Measurements from ENCODE around the gene DMAC2L. TPM values are rescaled to one million over a fixed set of nuclear protein-coding genes. Genes with fewer than 3 reads are reported as not detected.

Gene DMAC2L
- total RNA-seq, 1 donor from 2014 or later = 10.9 TPM

DNA sequence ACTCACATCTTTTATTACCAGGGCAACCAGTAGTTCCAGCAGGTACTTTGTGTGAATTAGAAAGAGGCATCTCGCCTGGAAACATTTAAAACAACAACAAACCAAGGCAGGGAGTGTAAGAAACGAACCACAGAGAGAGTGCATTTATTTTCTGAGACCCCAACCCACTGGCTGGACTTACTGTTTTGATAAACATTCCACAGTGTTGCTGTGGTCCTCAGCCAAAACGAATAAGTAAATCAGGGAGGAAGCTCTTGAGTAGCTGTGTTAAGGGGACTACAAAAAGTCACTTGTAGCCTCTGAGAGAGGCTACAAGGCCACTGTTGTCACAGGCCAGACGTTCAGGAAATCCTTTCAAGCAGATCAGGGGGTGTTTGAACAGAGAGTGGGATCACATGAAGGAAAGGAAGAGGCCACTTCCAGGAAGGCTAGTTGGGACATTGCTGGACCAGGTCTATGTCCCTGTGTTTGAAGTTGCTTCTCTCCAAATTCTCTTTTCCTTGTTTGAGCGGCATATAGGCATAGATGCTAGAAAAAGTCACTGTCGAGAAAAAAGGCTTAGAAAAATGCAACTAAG is 33.8 kb downstream of the DMAC2L start:
- Histone ChIP-seq H3K4me2 (ENCODE audit: low read length) (no peak overlapping the region), H3K27ac (ENCODE audit: low read depth, low read length) (no peak overlapping the region), H3K4me1 (ENCODE audit: insufficient read depth, low read length) (peaks cover 45% of the 10 kb centered on the region), H3K9me3 (ENCODE audit: insufficient read depth, low read depth, low read length) (no peaks in the 10 kb centered on the region), H3K9ac (ENCODE audit: low read length) (no peak overlapping the region), H2AFZ (ENCODE audit: low read depth, low read length) (no peak overlapping the region), H3K36me3 (ENCODE audit: insufficient read depth, low read length) (no peaks in the 10 kb centered on the region), H3K27me3 (ENCODE audit: insufficient read depth, low read length) (no peaks in the 10 kb centered on the region), H3K79me2 (ENCODE audit: insufficient read depth, low read length) (no peaks in the 10 kb centered on the region), H4K20me1 (ENCODE audit: insufficient read depth, low read length) (no peaks in the 10 kb centered on the region), H3K4me3 (ENCODE audit: insufficient read depth, low read depth, low read length) (no peak overlapping the region)
- Mint-ChIP-seq H3K4me1 (ENCODE audit: low read depth, unreplicated experiment) (peaks cover 56% of the 10 kb centered on the region), H3K36me3 (ENCODE audit: low read depth, unreplicated experiment) (peaks cover 3% of the 10 kb centered on the region), H3K9me3 (ENCODE audit: unreplicated experiment) (no peaks in the 10 kb centered on the region), H3K27ac (ENCODE audit: unreplicated experiment) (peak overlapping the region; percentile 67), H3K27me3 (ENCODE audit: low read depth, unreplicated experiment) (no peaks in the 10 kb centered on the region), H3K4me3 (ENCODE audit: unreplicated experiment) (no peak overlapping the region)
- no peak for FAIRE-seq
- DNase-seq (ENCODE audit: low read depth) = no peak
- TF ChIP-seq EZH2 (IDR thresholded peaks at IDR 0.05; ENCODE audit: insufficient read depth, low read length) = no peak
- TF ChIP-seq, protein P1, sequence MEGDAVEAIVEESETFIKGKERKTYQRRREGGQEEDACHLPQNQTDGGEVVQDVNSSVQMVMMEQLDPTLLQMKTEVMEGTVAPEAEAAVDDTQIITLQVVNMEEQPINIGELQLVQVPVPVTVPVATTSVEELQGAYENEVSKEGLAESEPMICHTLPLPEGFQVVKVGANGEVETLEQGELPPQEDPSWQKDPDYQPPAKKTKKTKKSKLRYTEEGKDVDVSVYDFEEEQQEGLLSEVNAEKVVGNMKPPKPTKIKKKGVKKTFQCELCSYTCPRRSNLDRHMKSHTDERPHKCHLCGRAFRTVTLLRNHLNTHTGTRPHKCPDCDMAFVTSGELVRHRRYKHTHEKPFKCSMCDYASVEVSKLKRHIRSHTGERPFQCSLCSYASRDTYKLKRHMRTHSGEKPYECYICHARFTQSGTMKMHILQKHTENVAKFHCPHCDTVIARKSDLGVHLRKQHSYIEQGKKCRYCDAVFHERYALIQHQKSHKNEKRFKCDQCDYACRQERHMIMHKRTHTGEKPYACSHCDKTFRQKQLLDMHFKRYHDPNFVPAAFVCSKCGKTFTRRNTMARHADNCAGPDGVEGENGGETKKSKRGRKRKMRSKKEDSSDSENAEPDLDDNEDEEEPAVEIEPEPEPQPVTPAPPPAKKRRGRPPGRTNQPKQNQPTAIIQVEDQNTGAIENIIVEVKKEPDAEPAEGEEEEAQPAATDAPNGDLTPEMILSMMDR (IDR thresholded peaks at IDR 0.05; ENCODE audit: insufficient read depth, low read depth, low read length) = no peak

DNA sequence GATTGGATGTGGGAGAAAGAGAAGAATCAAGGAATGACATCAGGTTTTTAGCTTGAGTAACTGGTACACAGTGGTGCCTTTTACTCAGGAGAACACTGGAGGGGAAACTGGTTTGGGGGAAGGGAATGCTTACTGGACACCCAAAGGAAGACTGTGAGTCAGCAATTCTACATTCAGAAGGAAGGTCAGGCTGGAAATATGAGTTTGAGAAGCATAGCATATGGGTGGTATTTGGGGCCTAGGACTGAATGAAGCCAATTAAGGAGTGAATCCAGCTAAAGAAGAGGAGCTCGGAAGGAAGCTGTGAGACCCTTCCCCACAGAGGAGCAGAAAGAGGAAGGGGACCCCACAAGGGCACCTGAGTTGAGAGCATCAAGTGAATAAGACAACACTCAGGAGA is 35.4 kb downstream of the DMAC2L start:
- no peaks in the 10 kb centered on the region for H4K20me1 ChIP-seq (ENCODE audit: insufficient read depth, low read length)
- FAIRE-seq = peak; percentile 49
- peak; percentile 55 for DNase-seq (ENCODE audit: low read depth)
- no peak overlapping the region for H3K4me3 Mint-ChIP-seq (ENCODE audit: unreplicated experiment)
- peak overlapping the region; percentile 36 for H2AFZ ChIP-seq (ENCODE audit: low read depth, low read length)
- H3K27ac ChIP-seq (ENCODE audit: low read depth, low read length) = no peak overlapping the region
- no peaks in the 10 kb centered on the region for H3K36me3 ChIP-seq (ENCODE audit: insufficient read depth, low read length)
- peak overlapping the region; percentile 7 for H3K4me2 ChIP-seq (ENCODE audit: low read length)
- no peak overlapping the region for H3K4me3 ChIP-seq (ENCODE audit: insufficient read depth, low read depth, low read length)
- peak overlapping the region; percentile 92 for H3K27ac Mint-ChIP-seq (ENCODE audit: unreplicated experiment)
- H3K27me3 Mint-ChIP-seq (ENCODE audit: low read depth, unreplicated experiment) = no peaks in the 10 kb centered on the region
- no peaks in the 10 kb centered on the region for H3K9me3 ChIP-seq (ENCODE audit: insufficient read depth, low read depth, low read length)
- H3K79me2 ChIP-seq (ENCODE audit: insufficient read depth, low read length) = no peaks in the 10 kb centered on the region
- H3K9me3 Mint-ChIP-seq (ENCODE audit: unreplicated experiment) = no peaks in the 10 kb centered on the region
- peaks cover 42% of the 10 kb centered on the region for H3K4me1 ChIP-seq (ENCODE audit: insufficient read depth, low read length)
- H3K27me3 ChIP-seq (ENCODE audit: insufficient read depth, low read length) = no peaks in the 10 kb centered on the region
- H3K9ac ChIP-seq (ENCODE audit: low read length) = no peak overlapping the region
- TF ChIP-seq, protein P1 (IDR thresholded peaks at IDR 0.05; ENCODE audit: insufficient read depth, low read depth, low read length) = no peak
- no peak for TF ChIP-seq EZH2 (IDR thresholded peaks at IDR 0.05; ENCODE audit: insufficient read depth, low read length)
- peaks cover 61% of the 10 kb centered on the region for H3K4me1 Mint-ChIP-seq (ENCODE audit: low read depth, unreplicated experiment)
- H3K36me3 Mint-ChIP-seq (ENCODE audit: low read depth, unreplicated experiment) = peaks cover 3% of the 10 kb centered on the region

DNA sequence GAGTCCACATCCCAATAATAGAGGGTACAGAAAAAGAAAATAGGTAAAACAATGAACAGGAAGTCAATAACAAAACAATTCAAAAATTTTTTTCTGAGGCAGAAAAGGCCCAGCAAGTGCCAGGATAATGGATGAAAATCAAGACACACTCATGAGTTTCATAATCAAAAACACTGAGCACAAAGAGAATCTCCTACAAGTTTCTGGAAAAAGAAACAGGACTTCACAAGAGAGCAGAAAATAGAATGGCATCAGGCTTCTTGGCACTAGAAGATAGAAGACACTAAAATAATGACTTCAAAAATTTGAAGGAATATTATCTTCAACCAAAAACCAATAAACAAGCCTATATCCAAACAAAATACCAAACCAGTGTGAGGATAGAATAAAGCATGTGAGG is 36.8 kb downstream of the DMAC2L start:
- H3K4me2 ChIP-seq (ENCODE audit: low read length) = no peak overlapping the region
- H3K9ac ChIP-seq (ENCODE audit: low read length) = no peak overlapping the region
- H3K36me3 Mint-ChIP-seq (ENCODE audit: low read depth, unreplicated experiment) = peaks cover 3% of the 10 kb centered on the region
- DNase-seq (ENCODE audit: low read depth) = no peak
- no peaks in the 10 kb centered on the region for H3K9me3 ChIP-seq (ENCODE audit: insufficient read depth, low read depth, low read length)
- no peaks in the 10 kb centered on the region for H3K27me3 Mint-ChIP-seq (ENCODE audit: low read depth, unreplicated experiment)
- H3K4me3 Mint-ChIP-seq (ENCODE audit: unreplicated experiment) = no peak overlapping the region
- FAIRE-seq = no peak
- peaks cover 56% of the 10 kb centered on the region for H3K4me1 Mint-ChIP-seq (ENCODE audit: low read depth, unreplicated experiment)
- no peak overlapping the region for H3K4me3 ChIP-seq (ENCODE audit: insufficient read depth, low read depth, low read length)
- H2AFZ ChIP-seq (ENCODE audit: low read depth, low read length) = no peak overlapping the region
- H3K27ac ChIP-seq (ENCODE audit: low read depth, low read length) = no peak overlapping the region
- peaks cover 38% of the 10 kb centered on the region for H3K4me1 ChIP-seq (ENCODE audit: insufficient read depth, low read length)
- H3K79me2 ChIP-seq (ENCODE audit: insufficient read depth, low read length) = no peaks in the 10 kb centered on the region
- peak overlapping the region; percentile 24 for H3K27ac Mint-ChIP-seq (ENCODE audit: unreplicated experiment)
- no peaks in the 10 kb centered on the region for H4K20me1 ChIP-seq (ENCODE audit: insufficient read depth, low read length)
- TF ChIP-seq, protein P1 (IDR thresholded peaks at IDR 0.05; ENCODE audit: insufficient read depth, low read depth, low read length) = no peak
- no peak for TF ChIP-seq EZH2 (IDR thresholded peaks at IDR 0.05; ENCODE audit: insufficient read depth, low read length)
- H3K36me3 ChIP-seq (ENCODE audit: insufficient read depth, low read length) = no peaks in the 10 kb centered on the region
- H3K9me3 Mint-ChIP-seq (ENCODE audit: unreplicated experiment) = no peaks in the 10 kb centered on the region
- no peaks in the 10 kb centered on the region for H3K27me3 ChIP-seq (ENCODE audit: insufficient read depth, low read length)
